ENCODE results near the gene RORC. TPM values are rescaled to one million over a fixed set of nuclear protein-coding genes. Genes with fewer than 3 reads are reported as not detected.

Gene RORC
- total and polyA plus RNA-seq, 3 donors from 2014 or later: 30.9 to 70.4 (median 55.4) TPM

DNA sequence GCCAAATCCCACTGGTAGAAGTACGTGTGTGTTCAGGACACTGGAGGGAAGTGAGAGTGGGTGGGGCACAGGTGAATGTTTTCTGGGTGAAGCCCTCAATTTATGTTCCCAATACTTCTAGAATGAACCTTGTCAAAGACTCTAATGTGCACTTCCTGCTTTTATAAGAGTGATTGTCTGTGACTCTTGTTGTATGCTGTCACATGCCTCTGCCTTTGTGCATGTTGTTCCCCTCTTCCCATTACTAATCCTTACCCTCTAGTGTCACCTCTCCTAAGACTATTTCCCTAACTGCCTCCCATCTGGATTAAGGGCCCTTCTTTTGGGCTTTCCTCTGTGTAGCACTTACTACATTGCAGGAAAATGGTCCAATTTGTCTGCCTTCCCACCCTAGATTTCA is 23.8 kb downstream of the RORC start:
- no peak for DNase-seq
- H3K4me1 ChIP-seq: no peaks in the 10 kb centered on the region
- intact Hi-C loops (cut with DNase I; ENCODE audit: low total_unique reads): no loop called here
- no peak overlapping the region for H3K27ac ChIP-seq
- H3K27me3 ChIP-seq: no peaks in the 10 kb centered on the region
- TF ChIP-seq, protein P1, sequence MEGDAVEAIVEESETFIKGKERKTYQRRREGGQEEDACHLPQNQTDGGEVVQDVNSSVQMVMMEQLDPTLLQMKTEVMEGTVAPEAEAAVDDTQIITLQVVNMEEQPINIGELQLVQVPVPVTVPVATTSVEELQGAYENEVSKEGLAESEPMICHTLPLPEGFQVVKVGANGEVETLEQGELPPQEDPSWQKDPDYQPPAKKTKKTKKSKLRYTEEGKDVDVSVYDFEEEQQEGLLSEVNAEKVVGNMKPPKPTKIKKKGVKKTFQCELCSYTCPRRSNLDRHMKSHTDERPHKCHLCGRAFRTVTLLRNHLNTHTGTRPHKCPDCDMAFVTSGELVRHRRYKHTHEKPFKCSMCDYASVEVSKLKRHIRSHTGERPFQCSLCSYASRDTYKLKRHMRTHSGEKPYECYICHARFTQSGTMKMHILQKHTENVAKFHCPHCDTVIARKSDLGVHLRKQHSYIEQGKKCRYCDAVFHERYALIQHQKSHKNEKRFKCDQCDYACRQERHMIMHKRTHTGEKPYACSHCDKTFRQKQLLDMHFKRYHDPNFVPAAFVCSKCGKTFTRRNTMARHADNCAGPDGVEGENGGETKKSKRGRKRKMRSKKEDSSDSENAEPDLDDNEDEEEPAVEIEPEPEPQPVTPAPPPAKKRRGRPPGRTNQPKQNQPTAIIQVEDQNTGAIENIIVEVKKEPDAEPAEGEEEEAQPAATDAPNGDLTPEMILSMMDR (IDR thresholded peaks at IDR 0.05): no peak
- TF ChIP-seq POLR2A (IDR thresholded peaks at IDR 0.05): no peak
- no peaks in the 10 kb centered on the region for H3K9me3 ChIP-seq
- WGBS, 2 donors: 83 to 90% methylated on average over 1 of the region's 1 CpG
- H3K4me3 ChIP-seq: no peak overlapping the region
- no peaks in the 10 kb centered on the region for H3K36me3 ChIP-seq (ENCODE audit: low read depth, missing control alignments)

DNA sequence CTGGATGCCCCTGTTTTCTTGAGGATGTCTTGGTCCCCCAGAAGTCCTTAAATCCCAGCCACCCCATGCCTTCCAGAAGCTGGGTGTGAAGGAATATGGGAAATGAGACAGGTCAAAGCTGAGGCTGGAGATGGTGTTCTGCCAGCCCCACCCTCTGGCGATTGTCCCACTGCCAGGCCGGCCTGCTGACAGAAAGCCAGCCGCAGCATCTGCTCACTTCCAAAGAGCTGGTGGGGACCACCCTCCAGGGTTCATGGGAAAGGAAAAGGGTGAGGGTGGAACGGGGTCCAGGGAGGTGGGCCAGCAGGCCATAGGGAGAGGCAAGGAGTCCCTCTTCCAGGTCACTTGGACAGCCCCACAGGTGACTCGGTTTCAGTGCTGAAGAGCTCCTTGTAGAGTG is 24.5 kb downstream of the RORC start:
- no peaks in the 10 kb centered on the region for H3K27me3 ChIP-seq
- H3K36me3 ChIP-seq (ENCODE audit: low read depth, missing control alignments): no peaks in the 10 kb centered on the region
- TF ChIP-seq, protein P1 (IDR thresholded peaks at IDR 0.05): no peak
- no peak for TF ChIP-seq POLR2A (IDR thresholded peaks at IDR 0.05)
- no peak overlapping the region for H3K27ac ChIP-seq
- intact Hi-C loops (cut with DNase I; ENCODE audit: low total_unique reads): no loop called here
- 91 to 94% methylated on average over 5 of the region's 5 CpGs for WGBS, 2 donors
- H3K9me3 ChIP-seq: no peaks in the 10 kb centered on the region
- H3K4me3 ChIP-seq: no peak overlapping the region
- no peak for DNase-seq
- no peaks in the 10 kb centered on the region for H3K4me1 ChIP-seq

GRCh38 chr1:151806170-151806569 is 25.4 kb downstream of the RORC start:
- Histone ChIP-seq H3K27ac (no peak overlapping the region), H3K27me3 (no peaks in the 10 kb centered on the region), H3K36me3 (ENCODE audit: low read depth, missing control alignments) (no peaks in the 10 kb centered on the region), H3K4me1 (no peaks in the 10 kb centered on the region), H3K9me3 (no peaks in the 10 kb centered on the region), H3K4me3 (no peak overlapping the region)
- WGBS, 2 donors: 84 to 90% methylated on average over 7 of the region's 7 CpGs
- TF ChIP-seq, protein P1 (IDR thresholded peaks at IDR 0.05): no peak
- no peak for TF ChIP-seq POLR2A (IDR thresholded peaks at IDR 0.05)
- DNase-seq: no peak
- intact Hi-C loops (cut with DNase I; ENCODE audit: low total_unique reads): no loop called here

- Histone ChIP-seq H3K27ac (no peak within 1 kb of the TSS), H3K27me3 (no peaks in the 10 kb centered on the region), H3K4me1 (no peaks in the 10 kb centered on the region), H3K36me3 (ENCODE audit: low read depth, missing control alignments) (no peaks in the 10 kb centered on the region), H3K4me3 (no peak within 1 kb of the TSS), H3K9me3 (no peaks in the 10 kb centered on the region)
- 52 to 72% methylated on average over 9 to 12 of the region's 12 CpGs for WGBS, 2 donors
- TF ChIP-seq POLR2A (IDR thresholded peaks at IDR 0.05): no peak
- TF ChIP-seq, protein P1 (IDR thresholded peaks at IDR 0.05): no peak
- no peak for DNase-seq
- intact Hi-C loops (cut with DNase I; ENCODE audit: low total_unique reads): no loop called here
Measured at GRCh38 chr1:151805066-151805820, 26.4 kb downstream of the RORC start, which contains the start of gene LINGO4. LINGO4 (minus strand) TSS chr1:151805419; CDS start chr1:151802704, 2,715 bp downstream.

- no peak for TF ChIP-seq POLR2A (IDR thresholded peaks at IDR 0.05)
- TF ChIP-seq, protein P1 (IDR thresholded peaks at IDR 0.05): no peak
- no peak overlapping the region for H3K4me3 ChIP-seq
- H3K4me1 ChIP-seq: no peaks in the 10 kb centered on the region
- H3K27ac ChIP-seq: no peak overlapping the region
- no peaks in the 10 kb centered on the region for H3K36me3 ChIP-seq (ENCODE audit: low read depth, missing control alignments)
- no peaks in the 10 kb centered on the region for H3K27me3 ChIP-seq
- WGBS, 2 donors: 91 to 100% methylated on average over 3 of the region's 3 CpGs
- intact Hi-C loops (cut with DNase I; ENCODE audit: low total_unique reads): no loop called here
- H3K9me3 ChIP-seq: no peaks in the 10 kb centered on the region
- DNase-seq: no peak
Measured at GRCh38 chr1:151803915-151804314, 27.7 kb downstream of the RORC start.

All from testis (tissue), 3 donors.